HG02759 (cell line): Measurements from ENCODE around the gene TRMT11.
A peak's percentile ranks its signal among the peaks of the same experiment; 100 is the strongest.
"Not testable (repeated sequence)": the region's sequence is repeated elsewhere in the genome, so short reads cannot be mapped to it uniquely, and the experiment has no call there.

ENCODE experiments used
- ATAC-seq: cut with Tn5 transposase; IDR thresholded peaks from one replicate; pipeline ENCODE4 v1.9.1; 2021; ENCODE audit warnings: mild to moderate bottlenecking, moderate library complexity; ENCODE audit not compliant: unreplicated experiment

TRMT11 gene

DNA sequence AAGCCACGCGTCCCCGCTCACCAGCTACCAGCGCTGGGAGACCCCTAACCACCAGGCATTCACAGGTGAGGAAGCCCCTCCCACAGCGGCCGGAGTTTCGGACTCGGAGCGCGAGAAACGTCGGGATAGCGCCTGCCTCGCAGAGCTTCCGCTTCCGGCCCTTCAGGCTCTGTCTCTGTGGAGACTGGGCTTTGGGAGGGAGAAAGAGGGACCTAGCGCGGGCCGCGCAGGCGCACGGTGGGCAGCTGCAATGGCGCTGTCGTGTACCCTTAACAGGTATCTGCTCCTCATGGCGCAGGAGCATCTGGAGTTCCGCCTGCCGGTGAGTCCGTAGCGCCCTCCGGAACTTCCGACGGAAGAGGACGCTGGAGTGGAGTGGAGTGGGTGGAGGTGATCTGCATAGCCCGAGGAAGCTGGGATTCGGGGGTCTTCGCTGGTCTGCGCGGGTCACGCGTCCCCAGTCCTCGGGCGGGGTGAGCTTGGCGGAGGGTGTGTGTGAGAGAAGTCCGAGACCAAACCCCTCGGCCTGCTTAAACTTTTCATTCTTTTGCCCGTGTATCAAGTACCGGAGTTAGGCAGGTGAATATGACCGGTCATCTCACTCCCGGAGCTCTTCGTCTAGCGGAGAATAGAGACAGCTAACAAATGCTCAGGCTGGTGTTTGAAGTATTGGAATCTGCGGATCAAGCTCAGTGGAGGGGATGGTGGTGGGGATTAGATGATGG, at the start of gene TRMT11:
TRMT11 (plus strand) TSS at position 240 of the 725 bp plus-strand sequence; CDS start at position 251, 11 bp downstream.
- peak; percentile 98 for ATAC-seq

DNA sequence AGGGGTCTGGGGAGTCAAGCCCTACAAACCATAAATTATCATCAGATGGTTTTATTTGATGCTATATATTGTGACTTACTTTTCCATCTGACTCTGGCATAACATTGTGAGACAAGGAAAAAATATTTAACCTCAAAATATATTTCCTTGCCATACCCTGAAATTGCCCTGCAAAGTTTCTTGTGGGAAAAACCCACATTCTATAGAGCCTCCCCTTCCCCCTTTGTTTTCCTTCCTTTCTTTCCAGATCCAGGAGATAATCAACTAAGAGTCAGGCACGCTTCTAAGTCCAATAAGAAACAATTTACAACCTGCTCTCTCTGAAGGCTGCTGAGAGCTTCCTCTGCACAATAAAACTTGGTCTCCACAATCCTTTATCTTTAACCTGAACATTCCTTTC, 47.3 kb upstream of the TRMT11 start:
- ATAC-seq, result no peak

DNA sequence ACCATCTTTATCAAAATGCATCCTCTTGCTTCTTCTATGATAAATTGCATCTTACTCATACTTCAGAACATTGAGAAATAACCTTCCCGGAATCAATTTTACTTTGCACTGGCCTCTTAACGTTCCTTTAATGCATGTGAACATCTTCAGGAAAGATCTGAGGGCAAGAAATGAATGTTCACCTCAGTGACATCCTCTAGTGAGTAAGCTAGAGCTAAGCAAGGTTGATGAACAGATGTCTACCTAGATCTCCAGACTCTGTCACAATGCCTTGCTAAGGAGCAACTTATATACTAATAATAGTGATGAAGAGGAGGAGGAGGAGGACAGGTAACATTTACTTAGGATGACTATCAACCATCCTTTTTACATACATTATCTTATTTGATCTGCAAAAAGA, 46.5 kb upstream of the TRMT11 start:
- ATAC-seq, result no peak

DNA sequence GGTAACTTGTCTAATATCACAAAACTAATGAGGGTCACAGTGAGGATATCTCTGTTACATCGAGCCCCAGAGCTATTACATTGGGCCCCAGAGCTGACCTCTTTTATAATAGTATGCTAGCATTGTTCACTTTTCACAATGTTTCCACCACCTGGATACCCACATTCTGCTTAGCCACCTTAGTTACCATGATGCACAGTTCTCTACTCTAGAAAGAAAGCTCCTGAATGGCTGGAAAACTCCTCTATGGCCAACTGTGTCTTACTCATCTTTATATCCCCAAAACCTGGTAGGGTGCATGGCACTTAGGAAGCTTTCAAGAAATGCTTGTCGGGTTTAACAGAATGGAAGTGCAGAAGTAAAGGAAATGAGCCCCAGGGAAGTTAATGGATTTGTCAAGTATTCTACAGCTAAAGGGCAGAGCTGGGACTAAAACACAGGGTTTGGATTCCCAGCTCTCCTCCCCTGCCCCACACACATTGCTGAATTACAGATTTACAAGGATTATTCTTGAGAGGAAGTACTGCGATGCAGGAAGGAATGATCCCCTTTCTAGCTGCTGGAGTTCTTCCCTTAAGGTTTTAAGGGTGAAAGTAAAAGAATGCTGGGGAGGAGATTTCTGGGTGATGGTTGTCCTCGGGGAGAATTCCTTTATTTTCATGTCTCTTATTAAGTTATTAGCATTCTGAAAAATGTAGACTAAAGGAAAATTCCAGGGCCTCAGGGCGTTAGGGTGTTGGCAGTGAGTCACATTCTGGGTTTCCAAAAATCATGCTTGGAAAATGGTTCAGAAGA, 45.9 kb upstream of the TRMT11 start:
- no peak for ATAC-seq

DNA sequence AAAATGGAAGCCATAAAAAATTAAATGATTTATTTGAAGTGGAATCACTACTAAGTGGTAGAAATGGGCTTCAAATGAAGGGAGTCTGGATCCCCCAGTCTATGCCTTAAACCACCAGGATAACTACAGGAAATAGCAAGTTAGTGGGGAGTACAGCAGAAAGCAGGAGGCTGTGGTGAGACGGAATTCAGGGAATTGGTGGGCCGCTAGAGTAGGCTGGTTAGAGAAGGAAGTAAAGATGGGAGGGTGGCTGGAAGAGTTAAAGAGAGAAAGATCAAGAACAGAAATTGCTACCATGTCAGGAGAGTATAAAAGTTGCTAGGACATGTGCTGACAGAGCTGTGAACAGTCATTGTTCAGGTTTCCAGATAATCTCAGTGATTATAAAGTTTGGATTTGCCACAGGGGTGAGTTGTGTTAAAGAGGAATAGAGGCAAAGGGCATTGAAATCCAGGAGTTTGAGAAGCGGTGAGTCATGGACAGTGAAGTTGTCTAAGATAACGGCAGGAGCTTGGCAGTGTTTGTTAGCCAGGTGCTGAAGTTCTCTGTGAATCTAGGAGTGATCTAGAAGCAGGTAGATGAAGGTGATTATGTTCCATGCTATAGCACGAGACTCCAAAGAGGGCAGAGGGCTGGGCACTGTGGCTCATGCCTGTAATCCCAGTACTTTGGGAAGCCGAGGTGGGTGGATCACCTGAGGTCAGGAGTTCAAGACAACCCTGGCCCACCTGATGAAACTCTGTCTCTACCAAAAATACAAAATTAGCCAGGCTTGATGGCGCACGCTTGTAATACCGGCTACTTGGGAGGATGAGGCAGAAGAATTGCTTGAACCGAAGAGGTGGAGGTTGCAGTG, 43.4 kb upstream of the TRMT11 start:
- ATAC-seq, result no peak

DNA sequence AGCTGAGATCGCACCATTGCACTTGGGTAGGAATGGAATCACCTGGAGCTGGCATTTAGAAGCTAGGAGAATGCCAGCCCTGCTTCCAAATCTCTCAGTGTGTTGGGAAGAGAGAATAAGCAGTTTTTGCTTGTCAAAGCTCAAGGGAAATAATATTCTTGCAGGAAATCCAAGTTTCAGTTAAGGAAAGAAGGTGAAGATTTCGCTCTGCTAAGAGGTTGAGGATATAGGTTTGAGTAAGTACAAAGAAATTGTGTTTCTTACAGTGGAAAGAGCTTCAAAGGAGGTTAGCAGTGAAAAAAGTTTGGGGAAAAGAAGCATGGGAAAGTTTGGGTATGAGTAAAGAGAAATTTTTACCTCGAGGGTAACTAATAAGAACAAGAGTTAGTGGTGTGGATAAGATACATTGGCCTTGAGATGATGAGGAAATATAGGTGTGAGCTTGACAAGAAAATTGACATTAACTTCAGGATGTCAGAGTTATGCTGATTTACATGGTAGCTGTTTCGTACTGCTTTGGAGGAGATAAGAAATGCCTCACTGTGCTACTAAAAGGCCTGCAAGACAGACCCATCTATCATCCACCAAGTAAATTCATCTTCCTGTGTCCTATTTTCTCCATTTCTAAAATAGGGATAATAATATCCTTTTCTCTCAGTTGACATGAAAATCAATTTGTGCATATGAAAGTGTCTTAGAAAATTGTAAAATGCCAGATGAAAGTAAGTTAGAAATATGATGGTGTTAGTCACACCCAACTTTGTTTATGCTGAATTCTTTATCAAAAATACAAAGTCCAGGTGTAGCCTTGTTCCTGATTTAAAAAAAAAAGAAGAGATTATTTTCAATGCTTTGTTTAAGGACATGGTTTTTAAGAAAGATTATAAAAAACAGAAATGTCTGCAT, 42.6 kb upstream of the TRMT11 start:
- ATAC-seq, result no peak

DNA sequence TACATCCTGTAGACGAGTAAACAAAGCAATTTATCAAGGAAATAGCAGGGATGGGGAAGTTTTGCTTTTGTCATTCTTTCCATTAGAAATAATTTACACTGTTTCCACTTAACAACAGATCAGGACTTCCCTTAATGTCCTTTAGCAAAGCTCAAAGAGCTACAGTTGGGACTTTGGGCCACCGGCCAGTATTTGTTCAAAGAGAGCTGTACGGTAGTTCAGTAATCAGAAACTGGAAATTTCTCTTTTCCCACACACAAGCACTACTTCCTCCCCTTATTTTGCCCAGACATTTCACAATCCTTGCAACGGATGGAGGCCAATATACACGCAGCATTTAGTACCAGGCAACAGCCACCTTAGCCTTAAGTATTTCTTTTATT, 41.9 kb upstream of the TRMT11 start:
- ATAC-seq, result no peak

DNA sequence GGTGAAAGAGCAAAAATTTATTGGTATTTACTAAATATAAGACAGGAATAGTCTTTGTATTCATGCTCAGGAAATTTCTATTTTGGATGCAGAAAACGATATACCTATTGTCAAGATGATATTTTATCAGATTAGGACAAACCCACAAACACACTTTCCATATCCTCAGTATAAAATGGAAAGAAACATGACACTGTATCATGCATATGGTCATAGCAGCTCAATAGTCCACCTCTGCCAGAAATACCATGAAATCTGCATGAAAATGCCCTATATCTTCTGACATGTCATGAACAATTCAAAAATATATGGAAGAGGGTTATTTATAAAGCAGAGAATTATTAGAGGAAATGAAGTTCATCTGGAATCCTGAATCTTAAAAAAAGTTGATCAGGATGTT, 41.4 kb upstream of the TRMT11 start:
- no peak for ATAC-seq

DNA sequence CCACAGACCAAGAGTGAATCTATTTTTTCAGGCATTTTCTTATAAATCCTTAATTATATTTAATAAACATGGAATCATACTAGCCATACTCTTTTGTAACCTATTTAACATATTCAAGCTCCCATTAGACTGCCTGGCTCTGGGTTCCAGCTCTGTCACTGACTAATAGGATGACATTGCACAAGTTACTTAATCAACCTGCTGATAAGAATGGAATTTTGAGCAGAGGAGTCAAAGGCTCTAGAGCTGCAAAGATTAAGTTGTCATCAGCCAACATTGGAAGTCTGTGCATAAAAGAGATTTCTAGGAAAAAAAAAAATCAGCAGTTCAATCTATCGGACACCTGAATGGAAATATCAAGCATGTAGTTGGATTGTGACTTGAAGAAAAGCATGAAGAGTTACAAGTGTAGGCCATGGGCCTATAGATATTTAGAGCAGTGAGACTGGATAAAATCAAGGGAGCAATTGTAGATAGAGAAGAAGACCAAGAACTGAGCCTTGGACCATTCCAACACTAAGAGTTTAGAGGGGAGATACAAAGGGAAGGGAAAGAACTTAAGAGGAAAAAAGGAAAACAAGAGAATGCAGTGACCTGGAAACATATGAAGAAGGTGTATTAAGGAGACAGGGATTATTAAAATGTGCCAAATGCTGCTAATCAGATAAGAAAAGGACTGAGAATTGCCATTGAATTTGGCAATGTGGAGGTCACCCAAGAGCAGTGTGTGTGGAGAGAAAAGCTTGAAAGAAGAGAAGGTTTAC, 40.8 kb upstream of the TRMT11 start:
- no peak for ATAC-seq

DNA sequence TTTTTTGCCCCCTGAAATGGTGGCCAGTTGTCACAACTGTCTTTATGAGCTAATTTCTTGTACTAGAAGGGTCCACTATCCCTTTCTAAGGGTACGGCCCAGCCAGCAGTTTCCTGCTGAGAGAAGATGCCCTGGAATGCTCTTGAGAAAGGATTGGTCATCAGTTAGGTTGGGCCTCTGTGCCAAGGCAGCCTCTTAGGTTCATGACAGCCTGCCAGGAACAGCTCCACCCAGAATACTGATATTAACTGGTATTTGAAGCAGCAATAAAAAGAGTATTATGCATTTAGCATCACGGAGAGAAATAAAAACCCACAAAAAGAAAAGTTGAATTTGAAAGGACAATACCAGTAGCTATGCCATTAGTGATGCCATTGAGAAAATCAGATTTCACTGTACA, 38.7 kb upstream of the TRMT11 start:
- ATAC-seq, result no peak

DNA sequence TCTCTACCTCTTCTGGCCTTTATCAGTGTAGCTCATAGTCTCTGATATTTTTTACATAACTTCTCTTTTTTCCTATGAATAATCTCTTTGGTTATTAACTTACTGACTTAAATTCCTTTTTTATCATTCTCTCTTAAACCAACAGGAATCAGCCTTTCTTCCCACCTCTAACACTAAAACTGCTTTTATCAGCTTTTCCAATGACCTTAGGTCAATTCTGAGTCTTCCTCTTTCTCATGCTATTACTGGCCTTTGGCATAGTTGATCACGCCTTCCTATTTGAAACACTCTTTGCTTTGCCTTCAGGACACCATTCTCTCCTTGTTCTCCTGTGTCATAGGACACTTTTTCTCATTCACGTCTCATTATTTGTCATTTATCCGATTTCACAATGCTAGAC, 37.9 kb upstream of the TRMT11 start:
- no peak for ATAC-seq

DNA sequence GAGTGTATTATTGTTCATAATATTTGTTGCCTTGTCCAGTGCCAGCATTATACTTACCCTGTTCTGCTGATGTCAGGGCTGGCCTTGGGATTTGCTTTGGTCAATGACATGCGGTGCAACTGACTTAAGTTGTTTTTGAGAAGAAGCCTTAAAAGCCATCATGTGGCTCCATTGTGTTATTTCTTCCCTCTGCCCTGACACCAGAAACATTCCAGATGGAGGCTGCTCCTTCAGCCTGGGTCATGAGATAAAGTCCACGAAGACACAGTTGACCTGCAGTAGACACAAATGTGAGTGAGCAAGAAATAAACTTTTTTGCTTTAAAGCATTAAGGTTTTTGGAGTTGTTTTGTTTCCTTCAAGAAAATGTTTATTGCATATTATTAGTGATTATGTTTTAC, 37.3 kb upstream of the TRMT11 start:
- no peak for ATAC-seq

DNA sequence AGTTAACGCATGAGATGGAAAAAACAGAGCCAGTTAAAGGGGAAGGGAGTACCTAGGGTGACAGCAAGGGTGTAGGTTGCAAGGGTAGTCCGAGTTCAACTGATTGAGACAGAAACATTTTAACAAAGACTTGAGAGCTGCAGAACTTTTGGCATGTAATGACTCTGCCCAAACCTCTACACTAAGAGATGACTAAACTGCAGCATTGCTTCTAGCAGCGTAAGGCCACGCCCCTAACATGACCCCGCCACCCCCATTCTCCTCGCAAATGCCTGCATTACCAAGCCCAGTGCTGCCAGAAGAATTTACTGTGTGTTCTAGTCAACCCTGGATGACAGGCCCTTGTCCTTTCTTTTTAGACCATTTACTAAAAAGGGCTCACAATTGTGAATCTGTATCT, 36.0 kb upstream of the TRMT11 start:
- ATAC-seq, result no peak

DNA sequence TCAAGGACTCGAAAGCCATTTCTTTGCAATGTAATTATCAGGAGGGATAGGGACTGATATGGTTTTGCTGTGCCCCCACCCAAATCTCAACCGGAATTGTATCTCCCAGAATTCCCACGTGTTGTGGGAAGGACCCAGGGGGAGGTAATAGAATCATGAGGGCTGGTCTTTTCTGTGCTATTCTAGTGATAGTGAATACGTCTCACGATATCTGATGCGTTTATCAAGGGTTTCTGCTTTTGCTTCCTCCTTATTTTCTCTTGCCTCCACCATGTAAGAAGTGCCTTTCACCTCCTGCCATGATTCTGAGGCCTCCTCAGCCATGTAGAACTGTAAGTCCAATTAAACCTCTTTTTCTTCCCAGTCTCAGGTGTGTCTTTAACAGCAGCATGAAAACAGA, 35.6 kb upstream of the TRMT11 start:
- not testable (repeated sequence) for ATAC-seq

DNA sequence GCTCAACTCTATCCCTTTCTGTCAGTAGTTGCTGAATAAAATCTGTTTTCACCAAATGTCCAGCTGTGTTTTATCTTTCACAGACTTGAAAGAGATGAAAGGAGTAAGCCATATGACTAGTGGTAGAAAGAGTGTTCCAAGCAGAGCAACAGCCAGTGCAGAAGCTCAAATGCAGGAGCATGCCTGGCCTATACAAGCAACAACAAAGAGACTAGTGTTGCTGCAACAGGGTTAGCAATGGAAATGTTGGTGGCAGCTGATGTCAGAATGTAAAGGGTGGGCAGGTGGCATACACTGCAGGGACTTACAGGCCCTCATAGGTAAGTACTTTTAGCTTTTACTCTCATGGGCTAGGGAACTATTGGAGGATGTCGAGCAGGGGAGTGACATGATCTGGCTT, 35.0 kb upstream of the TRMT11 start:
- no peak for ATAC-seq

DNA sequence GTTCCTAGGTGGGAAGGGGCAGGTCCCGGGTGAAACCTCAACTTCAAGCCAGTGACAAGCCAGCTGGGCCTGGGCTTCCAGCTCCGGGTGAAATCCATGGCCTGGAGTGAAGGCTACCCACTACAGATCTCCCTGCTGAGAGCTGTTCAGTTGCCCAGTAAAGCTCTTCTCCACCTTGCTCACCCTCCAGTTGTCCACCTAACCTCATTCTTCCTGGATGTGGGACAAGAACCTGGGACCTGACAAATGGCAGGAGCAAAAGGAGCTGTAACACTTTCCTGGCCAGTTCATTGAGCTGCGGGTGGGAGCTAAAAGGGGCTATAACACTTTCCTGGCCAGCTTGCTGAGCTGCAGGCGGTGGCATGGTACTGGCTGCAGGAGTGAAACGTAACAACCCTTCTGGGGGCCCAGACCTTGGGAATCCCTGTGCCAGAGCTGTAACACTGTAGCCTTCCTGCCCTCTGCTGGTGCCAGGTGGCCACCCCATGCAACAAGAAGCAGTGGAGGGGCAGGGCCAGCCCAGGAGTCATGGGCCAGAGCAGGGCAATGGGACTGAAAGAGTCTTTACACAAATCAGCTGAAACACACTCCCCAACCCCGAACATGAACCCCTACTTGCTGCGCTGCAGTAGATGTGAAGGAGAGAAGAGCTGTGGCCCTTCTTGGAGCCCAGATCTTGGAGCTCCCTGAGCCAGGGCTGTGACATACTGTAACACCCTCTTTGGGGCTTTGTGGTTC, 33.4 kb upstream of the TRMT11 start:
- no peak for ATAC-seq

DNA sequence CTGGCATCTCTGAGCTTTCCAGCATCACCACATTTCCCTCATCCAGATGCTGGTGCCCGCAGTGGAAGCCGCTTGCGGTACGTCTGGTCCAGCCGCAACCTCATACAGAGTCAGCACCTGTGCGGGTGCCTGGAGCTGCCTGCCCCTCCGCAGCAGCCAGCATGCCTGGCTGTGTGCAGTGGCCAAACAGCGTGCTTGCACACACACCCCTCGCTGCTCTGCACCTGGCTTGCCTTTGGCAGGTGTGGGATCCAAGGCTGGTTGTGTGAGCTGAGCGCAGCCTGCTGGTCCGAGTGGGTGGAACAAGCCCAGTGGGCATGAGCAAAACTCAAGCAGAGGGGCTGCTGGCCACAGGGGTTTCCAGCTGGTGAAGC, 32.9 kb upstream of the TRMT11 start:
- no peak for ATAC-seq

DNA sequence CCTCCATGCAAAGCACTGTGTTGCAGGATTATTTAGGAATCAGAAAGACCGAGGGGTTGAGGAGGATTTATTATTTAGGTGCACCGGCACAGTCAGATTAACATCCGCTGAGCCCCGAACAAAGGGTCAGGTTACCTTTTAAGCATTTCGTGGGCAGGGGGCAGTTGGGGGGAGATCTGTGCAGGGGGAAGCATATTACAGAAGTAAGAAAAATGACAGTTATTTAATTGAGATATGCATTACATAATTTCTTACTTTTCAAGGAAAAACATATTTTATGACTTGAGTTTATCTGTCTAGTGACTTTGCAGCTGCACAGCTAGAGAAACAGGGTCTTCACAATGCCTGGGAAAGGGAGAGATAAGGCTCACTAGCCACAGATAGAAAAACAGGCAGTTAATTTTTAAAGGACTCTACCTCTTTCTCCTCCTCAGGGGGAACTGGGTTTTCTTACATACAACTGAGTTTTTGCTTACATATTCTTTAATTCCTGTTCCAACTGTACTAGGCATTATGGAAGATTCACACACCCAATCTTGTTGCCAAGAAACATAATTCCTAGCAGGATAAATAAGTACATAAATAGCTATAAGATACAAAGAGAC, 31.5 kb upstream of the TRMT11 start:
- no peak for ATAC-seq

DNA sequence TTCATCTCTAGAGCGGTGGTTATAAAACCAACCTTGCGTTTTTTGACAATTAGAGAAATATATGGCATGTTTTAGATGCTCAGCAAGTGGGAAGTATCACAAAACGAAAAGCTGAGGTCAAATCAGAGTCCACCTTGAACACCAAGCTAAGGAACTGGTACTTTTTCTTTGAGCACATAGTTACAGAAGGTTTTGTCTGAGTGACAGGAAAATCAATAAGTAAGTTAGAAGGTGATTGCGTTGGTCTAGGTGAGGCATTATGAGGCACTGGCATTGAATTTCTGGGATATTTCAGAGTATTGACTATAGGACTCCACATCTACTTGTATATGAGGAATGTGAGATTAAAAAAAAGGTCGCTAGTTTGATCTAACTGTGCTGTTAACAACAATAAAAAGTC, 30.4 kb upstream of the TRMT11 start:
- ATAC-seq, result no peak
